Measurements from ENCODE around the gene DDB1. TPM values are rescaled to one million over a fixed set of nuclear protein-coding genes. Genes with fewer than 3 reads are reported as not detected.
"Not testable (repeated sequence)": the region's sequence is repeated elsewhere in the genome, so short reads cannot be mapped to it uniquely, and the experiment has no call there.

Gene DDB1
- total RNA-seq, 2 donors from 2014 or later = 244 to 251 TPM

GRCh38 chr11:61256710-61257482, 76.0 kb downstream of the DDB1 start:
- Histone ChIP-seq H3K4me3 (ENCODE audit: low read length) (no peak overlapping the region), H3K9me3 (ENCODE audit: control insufficient read depth, low read length) (no peaks in the 10 kb centered on the region), H3K4me1 (ENCODE audit: control insufficient read depth, insufficient read depth, low read length) (no peaks in the 10 kb centered on the region), H3K27me3 (ENCODE audit: control insufficient read depth, insufficient read depth, low read length, poor library complexity, severe bottlenecking) (no peaks in the 10 kb centered on the region), H3K9ac (ENCODE audit: extremely low read depth, low read length, poor library complexity, severe bottlenecking) (no peak overlapping the region), H3K36me3 (ENCODE audit: control insufficient read depth, insufficient read depth, low read length) (no peaks in the 10 kb centered on the region), H3K27ac (ENCODE audit: low read depth, low read length) (no peak overlapping the region)
- DNase-seq = no peak
- no peak overlapping the region for H3K4me3 Mint-ChIP-seq
- H3K27ac Mint-ChIP-seq = no peak overlapping the region
- WGBS, 2 experiments (ENCODE audit: insufficient coverage in 1 of 2, insufficient read length in 1 of 2) = 92 to 97% methylated on average over 9 to 18 of the region's 18 CpGs
- H3K27me3 Mint-ChIP-seq (ENCODE audit: insufficient read depth) = no peaks in the 10 kb centered on the region
- no peak for TF ChIP-seq CTCF (conservative IDR thresholded peaks at IDR 0.05)
- no peaks in the 10 kb centered on the region for H3K9me3 Mint-ChIP-seq
- no peaks in the 10 kb centered on the region for H3K36me3 Mint-ChIP-seq (ENCODE audit: low read depth)
- H3K4me1 Mint-ChIP-seq = no peaks in the 10 kb centered on the region

GRCh38 chr11:61254403-61255025, 78.4 kb downstream of the DDB1 start:
- no peaks in the 10 kb centered on the region for H3K36me3 ChIP-seq (ENCODE audit: control insufficient read depth, insufficient read depth, low read length)
- Mint-ChIP-seq H3K27me3 (ENCODE audit: insufficient read depth) (peaks cover 3% of the 10 kb centered on the region), H3K9me3 (no peaks in the 10 kb centered on the region), H3K36me3 (ENCODE audit: low read depth) (no peaks in the 10 kb centered on the region), H3K4me1 (no peaks in the 10 kb centered on the region), H3K27ac (no peak overlapping the region), H3K4me3 (no peak overlapping the region)
- no peaks in the 10 kb centered on the region for H3K27me3 ChIP-seq (ENCODE audit: control insufficient read depth, insufficient read depth, low read length, poor library complexity, severe bottlenecking)
- H3K9me3 ChIP-seq (ENCODE audit: control insufficient read depth, low read length) = no peaks in the 10 kb centered on the region
- peak; percentile 93 for DNase-seq
- WGBS, 2 experiments (ENCODE audit: insufficient coverage in 1 of 2, insufficient read length in 1 of 2) = 55 to 66% methylated on average over 9 to 12 of the region's 12 CpGs
- H3K27ac ChIP-seq (ENCODE audit: low read depth, low read length) = no peak overlapping the region
- H3K4me1 ChIP-seq (ENCODE audit: control insufficient read depth, insufficient read depth, low read length) = no peaks in the 10 kb centered on the region
- no peak overlapping the region for H3K9ac ChIP-seq (ENCODE audit: extremely low read depth, low read length, poor library complexity, severe bottlenecking)
- no peak overlapping the region for H3K4me3 ChIP-seq (ENCODE audit: low read length)
- peak; percentile 93 for TF ChIP-seq CTCF (conservative IDR thresholded peaks at IDR 0.05)

- not testable (repeated sequence) for H3K4me3 Mint-ChIP-seq; H3K27me3 ChIP-seq (ENCODE audit: control insufficient read depth, insufficient read depth, low read length, poor library complexity, severe bottlenecking); H3K36me3 ChIP-seq (ENCODE audit: control insufficient read depth, insufficient read depth, low read length); H3K27ac ChIP-seq (ENCODE audit: low read depth, low read length); H3K4me1 Mint-ChIP-seq; H3K4me1 ChIP-seq (ENCODE audit: control insufficient read depth, insufficient read depth, low read length); H3K9ac ChIP-seq (ENCODE audit: extremely low read depth, low read length, poor library complexity, severe bottlenecking); H3K9me3 ChIP-seq (ENCODE audit: control insufficient read depth, low read length); DNase-seq; H3K27ac Mint-ChIP-seq; H3K4me3 ChIP-seq (ENCODE audit: low read length); H3K9me3 Mint-ChIP-seq; H3K36me3 Mint-ChIP-seq (ENCODE audit: low read depth)
- WGBS, 2 experiments (ENCODE audit: insufficient coverage in 1 of 2, insufficient read length in 1 of 2) = 88% methylated on average over 1 of the region's 1 CpG; no CpG with 5 or more reads in 1 of the 2 experiments
- peaks cover 11% of the 10 kb centered on the region for H3K27me3 Mint-ChIP-seq (ENCODE audit: insufficient read depth)
These were observed 80.6 kb downstream of the DDB1 start for GRCh38 chr11:61252332-61252731.

- H3K36me3 Mint-ChIP-seq (ENCODE audit: low read depth); H3K27ac Mint-ChIP-seq; H3K9me3 ChIP-seq (ENCODE audit: control insufficient read depth, low read length); H3K4me1 Mint-ChIP-seq; H3K4me1 ChIP-seq (ENCODE audit: control insufficient read depth, insufficient read depth, low read length); H3K9me3 Mint-ChIP-seq; H3K27me3 ChIP-seq (ENCODE audit: control insufficient read depth, insufficient read depth, low read length, poor library complexity, severe bottlenecking); H3K4me3 ChIP-seq (ENCODE audit: low read length); H3K4me3 Mint-ChIP-seq; DNase-seq; H3K36me3 ChIP-seq (ENCODE audit: control insufficient read depth, insufficient read depth, low read length); H3K27ac ChIP-seq (ENCODE audit: low read depth, low read length); H3K9ac ChIP-seq (ENCODE audit: extremely low read depth, low read length, poor library complexity, severe bottlenecking): not testable (repeated sequence)
- peaks cover 13% of the 10 kb centered on the region for H3K27me3 Mint-ChIP-seq (ENCODE audit: insufficient read depth)
- WGBS, 2 experiments (ENCODE audit: insufficient coverage in 1 of 2, insufficient read length in 1 of 2) = 92% methylated on average over 13 to 19 of the region's 20 CpGs
These were observed 81.8 kb downstream of the DDB1 start for GRCh38 chr11:61250796-61251765.
